Measurements from ENCODE around the gene WNT11.

GRCh38 chr11:76214968-76215548 lies 8.8 kb upstream of the WNT11 start:
- TF ChIP-seq CTCF (IDR thresholded peaks at IDR 0.05): no peak
- TF ChIP-seq POLR2A (IDR thresholded peaks at IDR 0.05): no peak
